Stimulated activated CD8-positive, alpha-beta memory T cell treated with anti-CD3 and anti-CD28 coated beads, Interleukin-7, amount 100 ng/mL, for 1 hour (primary cell): ENCODE measurements around the gene R3HCC1L.
A peak's percentile ranks its signal among the peaks of the same experiment; 100 is the strongest.

Source experiments
- DNase-seq, 2 donors: peaks; one replicate each; pipeline ENCODE4 v3.0.0-alpha.2; 2020; ENCODE audit warnings: low read depth in 2 of 2

R3HCC1L gene

DNA sequence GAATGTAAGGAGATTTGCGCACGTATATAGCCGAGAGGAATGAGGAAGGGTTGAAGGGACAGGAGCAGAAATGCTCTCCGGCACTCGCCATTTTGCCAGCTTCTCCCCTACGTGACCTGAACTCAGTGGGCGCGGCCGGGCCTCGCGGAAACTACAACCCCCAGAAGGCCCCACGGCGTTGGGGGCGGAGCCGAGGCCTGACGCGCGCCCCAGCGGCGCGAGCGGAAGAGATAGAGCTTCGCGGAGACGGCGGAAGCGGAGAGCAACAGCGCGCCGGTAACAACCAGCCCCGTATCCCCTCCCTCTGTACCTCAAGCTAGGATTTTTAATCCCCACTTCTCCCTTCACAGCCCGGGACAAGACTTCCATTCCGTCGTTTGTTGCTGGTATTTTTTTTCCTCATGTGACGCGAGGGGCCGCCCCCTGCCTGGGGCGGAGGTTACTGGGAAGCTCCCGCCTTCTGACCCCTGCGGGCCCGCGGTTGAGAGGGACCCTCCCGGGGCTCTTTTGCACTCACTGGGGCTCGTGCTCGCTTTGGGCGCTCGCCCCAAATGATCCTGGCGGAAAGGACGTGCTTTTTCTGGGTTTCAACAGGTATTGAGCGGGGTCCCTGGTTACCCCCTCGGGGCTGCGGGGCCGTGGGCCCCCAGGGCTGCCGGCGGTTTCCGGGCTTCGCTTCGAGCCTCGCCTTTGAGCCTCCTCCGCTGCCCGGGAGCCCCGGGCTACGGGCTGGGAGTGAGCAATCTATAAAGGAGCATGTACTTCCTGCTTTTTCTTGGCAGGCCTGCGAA, at the start of gene R3HCC1L:
TSS of gene R3HCC1L (plus strand) at position 227 of the 791 bp plus-strand sequence. CDS start 73,458 bp downstream, outside the sequence.
- peak; percentile 84 to 86 for DNase-seq

DNA sequence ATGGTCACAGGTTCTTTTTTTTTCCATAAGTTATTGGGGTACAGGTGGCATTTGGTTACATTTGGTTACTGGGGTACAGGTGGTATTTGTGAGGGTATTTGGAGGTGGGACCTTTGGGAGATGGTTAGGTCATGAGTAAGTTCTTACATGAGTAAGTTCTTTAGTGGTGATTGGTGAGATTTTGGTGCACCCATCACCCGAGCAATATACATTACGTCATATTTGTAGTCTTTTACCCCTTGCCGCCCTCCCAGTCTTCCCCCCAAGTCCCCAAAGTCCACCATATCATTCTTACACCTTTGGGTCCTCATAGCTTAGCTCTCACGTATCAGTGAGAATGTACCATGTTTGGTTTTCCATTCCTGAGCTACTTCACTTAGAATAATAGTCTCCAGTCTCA, 49.2 kb upstream of the R3HCC1L start:
- DNase-seq: no peak

DNA sequence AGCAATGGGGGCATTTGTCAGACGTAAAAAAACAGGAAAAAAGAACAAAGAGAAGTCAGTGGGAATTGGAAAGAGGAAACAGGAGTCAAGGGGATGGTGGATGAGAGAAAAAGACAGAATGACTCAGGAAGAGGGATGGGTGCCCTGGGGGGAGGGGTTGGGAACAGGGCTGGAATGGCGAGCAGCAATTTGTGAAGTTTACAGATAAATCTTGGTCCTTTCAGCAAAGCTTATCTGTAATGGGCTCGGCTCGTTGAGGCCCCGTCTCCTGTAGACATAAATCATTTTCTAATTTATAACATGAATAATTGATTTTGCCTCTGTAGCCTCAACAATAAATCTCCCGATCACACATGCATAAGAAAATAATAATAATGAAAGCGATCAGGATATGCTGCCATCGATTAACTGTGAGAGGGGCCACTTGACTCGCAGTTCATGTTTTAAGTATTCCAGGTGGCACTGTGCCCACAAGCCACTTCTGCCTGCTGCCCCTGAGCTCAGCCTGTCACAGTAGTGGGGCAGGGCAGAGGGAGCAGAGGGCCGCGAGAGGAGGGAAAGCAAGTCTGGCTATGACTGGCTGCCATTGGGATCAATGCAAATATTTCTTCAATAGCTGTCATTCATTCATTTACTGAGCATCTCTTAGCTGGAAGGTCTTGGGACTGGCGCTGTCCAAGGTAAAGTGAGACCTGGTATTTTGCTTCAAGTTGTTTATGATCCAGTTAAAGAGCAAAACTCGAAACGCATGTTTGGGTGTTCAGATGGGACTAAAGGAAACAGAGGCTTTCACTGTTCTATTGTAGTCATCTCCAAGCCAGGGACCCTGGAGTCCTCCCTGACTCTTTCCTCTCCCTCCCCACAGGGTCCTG, 47.4 kb upstream of the R3HCC1L start:
- no peak for DNase-seq

DNA sequence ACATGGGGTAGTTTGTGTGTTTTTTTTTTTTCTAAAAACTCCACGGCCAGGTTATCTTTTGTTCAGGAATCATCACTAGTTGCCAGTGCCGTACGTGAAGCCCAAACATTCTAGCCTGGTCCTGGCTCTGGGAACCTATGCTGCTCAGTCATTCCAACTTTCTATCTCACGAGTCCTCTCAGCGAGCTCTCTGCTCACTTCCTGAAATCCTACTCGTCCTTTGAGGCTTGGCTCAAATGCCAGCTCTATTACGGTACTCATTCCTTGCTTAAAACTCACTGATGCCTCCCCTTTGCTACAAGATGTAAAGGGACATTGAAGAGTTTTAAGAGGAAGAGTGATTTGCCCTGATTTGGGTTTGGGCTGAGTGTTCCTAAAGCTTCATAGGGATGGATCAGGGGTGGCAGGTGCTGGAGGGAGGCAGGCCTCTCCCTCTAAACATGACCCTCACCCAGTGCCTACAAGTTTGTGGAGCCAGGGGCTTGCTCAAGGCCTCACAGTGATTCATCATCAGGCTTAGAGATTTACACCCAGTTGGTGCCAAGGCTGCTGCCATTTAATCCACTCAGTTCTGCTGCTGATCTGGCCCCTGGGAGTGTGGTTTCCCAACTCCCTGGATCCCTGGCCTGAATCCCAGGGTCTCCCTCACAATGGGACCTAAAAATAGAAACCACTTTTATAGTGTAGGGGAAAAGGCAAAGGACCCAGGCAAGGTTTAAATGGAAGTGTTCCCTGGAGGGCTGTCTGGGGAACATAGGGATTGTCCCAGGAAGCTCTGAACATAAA, 46.1 kb upstream of the R3HCC1L start:
- DNase-seq: no peak

DNA sequence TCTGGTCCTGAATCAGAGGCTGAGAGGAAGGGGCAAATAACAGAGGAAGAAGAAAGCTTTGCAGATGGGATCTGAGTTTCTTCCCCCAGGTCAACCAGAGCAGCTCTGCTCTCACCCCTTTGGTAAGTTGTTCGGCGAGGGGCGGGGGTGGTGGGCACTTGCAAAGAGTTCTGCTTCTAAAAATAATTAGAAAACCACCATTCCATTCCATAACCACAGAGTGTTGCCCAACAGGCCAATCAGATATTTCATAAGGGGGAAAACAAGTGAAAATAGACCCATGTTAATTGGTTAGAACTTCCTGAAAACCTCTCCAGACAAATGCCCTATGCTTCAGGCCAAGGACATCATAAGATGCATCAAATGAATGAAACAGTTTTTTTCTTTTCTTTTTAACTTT, 43.6 kb upstream of the R3HCC1L start:
- no peak for DNase-seq

DNA sequence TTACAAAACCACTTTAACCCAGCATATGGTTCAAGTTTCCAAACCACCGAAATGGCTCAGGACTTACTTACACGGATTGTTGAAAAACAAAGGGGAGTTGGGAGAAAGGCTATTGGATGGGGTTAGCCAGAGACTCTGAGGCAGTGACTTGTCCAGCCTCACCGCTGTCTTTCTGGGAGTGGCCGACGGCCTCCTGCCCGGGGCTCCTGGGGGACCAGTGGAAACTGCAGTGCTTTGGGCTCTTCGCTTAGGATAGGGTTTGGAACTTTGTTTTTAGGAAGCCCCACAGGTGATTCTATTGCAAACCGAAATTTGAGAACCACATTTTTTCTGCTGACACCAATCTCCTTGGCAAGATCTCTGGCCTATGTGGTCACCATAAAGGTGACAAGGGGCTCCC, 38.1 kb upstream of the R3HCC1L start:
- DNase-seq: no peak

DNA sequence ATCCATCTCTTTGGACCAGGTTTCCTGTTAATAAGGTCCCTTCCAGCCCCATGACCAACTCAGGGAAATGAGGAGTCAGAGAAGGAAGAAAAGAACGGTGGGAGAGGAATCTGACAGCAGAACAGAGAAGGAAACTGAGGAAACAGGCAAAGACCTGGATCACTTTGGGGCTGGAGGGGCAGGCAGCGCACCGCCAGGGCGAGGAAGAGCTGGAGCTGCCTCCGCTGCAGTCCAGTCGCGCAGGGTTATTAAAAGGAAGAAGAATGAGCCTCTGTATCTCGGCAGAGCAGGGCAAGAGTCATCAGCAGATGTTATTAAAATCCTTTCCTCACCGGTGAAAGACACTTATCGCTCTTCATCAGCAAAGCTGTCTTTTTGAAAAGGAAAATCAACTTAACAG, 37.7 kb upstream of the R3HCC1L start:
- no peak for DNase-seq

DNA sequence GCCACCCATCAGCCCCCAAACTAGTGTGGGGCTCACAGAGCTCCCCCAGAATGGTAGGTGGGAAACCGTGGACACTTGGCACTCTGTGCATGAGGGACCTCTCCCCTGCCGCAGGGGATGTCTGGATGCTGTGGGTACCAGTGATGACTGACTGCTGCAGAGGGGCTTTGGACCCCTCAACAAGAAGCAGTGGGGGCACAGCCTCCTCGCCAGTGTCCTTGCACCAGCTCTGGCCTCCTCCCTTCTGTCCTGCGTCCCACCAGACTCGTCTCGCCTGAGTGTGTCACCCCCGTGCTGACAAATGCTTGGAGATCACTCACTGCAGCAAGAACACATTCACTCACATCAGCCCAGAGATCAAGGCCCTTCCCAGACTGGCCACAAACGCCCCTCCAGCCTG, 37.3 kb upstream of the R3HCC1L start:
- no peak for DNase-seq

DNA sequence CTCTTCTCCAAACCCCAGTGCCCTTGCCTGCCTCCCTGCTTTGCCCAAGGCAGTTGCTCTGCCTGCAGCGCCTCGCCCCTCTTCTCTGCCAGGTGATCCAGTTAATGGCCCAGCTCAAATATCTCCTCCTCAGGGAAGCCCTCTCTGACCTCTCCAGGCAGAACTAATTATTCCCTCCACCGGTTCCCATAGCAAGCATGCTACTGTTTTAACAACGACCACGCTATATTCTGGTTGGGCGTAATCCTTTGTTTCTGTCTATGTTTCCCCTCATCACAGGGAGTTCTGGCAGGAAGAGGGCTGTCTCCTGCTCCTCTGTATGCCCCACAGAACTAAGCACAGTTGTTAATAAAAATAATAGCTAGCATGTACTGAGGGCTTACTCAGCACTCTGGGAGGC, 36.8 kb upstream of the R3HCC1L start:
- DNase-seq: no peak

DNA sequence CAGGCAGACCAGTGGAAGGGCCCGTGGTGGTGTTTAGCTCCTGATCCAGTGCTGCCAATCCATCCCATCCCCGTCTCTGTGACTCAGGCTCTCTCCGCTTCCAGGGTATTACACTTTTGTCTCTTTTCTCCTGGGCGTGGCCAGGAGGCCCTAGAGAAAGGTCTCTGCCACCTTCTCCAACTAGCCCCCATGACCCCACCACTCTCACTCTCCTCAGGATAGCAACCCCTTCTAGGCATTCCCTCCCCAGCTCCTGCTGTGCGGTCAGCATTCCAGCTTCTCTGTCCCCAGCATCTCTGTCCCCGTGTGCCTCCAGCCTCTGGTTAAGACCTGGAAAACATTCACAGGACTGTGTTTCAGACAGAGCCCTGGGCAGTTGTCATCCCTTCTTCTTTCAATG, 36.2 kb upstream of the R3HCC1L start:
- no peak for DNase-seq

DNA sequence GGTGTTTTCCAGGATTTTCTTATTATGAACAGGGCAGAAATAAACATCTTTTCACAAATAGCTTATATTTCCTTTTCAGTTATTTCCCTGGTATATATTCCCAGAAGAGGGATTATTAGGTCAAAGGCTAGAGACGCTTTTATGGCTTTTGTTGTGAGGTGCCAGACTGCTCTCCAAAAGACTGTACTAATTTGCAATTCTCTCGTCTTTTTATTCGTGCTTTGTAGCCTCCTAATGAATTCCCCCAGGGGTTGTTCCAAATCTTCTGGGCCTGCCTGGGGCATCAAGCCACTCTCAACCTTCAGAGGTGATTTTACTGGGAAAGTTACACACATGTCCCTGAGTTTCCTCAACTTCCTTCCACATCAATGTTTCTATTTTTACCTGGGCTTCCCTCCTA, 34.0 kb upstream of the R3HCC1L start:
- no peak for DNase-seq

DNA sequence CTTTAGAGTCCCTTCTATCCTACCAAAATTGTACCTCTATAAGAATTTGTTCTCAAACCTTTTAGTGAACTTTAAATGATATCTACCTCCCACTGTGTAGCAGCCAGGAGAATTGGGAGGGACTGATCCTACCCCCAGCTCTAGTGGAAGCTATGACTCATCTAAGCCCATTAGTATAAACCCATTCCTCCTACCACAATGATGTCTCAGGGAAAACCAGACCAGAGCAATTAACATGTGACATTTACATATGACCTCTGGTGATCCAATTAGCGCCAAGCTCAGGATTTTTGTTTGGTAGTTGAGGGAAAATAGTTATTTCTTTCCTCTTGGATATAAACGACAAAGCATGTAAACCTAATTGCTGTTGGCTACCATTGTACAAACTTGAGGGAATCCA, 33.1 kb upstream of the R3HCC1L start:
- no peak for DNase-seq

DNA sequence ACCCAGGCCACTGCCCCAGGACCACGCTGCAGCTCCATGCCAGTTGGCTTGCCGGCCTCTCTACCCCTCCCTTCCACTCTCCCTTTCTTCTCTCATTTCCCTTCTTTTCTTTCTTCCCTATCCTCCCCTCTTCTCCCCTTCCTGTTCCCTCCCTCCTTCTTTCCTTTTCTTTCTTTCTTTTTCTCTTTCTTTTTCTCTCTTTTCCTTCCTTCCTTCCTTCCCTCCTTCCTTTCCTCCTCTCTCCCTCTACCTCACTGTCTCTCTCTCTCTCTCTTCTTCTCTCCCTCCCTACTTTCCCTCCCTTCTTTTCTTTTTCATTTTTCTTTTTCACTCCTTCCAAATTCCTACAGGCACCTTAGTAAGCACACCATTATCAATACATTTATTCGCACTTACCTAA, 30.3 kb upstream of the R3HCC1L start:
- no peak for DNase-seq

DNA sequence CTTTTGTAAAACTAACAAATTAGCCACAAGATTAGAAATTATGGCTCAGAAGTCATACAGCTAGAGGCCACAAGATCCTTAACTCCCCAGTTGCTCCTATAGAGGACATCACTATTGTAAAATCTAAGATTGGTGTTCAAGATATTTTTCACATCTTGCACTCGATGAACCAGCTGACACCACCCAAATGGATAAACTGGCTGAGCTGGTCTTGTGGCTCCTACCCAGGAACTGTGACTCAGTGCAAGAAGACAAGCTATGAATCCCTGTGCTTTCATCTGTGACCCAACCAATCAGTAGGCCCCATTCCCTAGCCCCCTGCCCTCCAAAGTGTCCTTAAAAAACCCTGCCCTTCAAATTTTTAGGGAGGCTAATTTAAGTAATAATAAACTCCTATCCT, 27.9 kb upstream of the R3HCC1L start:
- no peak for DNase-seq

DNA sequence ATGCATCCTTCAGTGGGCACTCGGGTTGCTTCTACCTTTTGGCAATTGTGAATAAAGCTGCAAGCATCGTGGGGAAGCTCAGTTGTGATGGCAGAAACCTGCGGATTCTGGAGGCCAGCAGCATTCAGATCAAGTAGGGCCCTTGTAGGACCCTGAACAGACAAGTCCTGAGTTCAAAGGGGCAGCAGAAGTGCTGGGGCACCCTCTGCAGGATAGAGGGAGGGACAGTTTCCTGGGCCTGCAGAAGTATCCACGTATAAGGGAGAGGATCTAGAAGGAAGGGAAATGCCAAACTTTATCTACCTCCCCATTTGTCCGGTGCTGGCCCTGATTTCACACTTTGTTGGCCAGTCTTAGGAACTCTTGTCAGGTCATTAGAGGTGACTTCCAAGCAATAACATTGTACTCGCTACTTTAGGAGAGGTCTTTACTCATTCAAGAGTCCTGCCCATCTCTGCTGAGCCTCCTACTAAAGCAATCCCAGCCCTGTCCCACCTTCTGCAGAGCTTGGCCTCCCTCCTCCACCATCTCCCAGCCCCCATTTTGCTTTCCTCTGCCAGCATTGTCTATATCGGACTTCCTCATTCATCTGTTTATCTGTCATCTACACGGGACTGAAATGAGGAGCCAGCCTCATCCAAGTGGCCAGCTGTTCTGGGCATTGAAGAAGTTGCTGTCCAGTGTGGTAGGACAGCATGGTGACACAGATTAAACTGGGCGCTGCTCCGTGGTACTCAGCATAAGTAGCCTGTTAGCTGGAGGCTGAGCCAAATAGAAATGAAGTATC, 26.6 kb upstream of the R3HCC1L start:
- DNase-seq: no peak

DNA sequence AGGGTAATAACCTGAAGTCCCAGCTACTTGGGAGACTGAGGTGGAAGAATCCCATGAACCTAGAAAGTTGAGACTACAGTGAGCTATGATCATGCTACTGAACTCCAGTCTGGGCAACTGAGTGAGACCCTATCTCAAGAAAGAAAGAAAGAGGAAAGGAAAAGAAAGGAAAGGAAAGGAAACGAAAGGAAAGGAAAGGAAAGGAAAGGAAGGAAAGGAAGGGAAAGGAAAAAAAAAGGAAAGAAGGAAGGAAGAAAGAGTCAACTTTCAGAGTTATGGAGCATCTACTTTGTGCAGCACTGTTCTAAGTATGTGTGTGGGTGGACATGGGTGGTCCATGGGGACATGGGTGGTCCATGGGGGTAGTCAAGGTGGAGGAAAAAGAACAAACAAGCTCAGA, 24.1 kb upstream of the R3HCC1L start:
- DNase-seq: no peak

DNA sequence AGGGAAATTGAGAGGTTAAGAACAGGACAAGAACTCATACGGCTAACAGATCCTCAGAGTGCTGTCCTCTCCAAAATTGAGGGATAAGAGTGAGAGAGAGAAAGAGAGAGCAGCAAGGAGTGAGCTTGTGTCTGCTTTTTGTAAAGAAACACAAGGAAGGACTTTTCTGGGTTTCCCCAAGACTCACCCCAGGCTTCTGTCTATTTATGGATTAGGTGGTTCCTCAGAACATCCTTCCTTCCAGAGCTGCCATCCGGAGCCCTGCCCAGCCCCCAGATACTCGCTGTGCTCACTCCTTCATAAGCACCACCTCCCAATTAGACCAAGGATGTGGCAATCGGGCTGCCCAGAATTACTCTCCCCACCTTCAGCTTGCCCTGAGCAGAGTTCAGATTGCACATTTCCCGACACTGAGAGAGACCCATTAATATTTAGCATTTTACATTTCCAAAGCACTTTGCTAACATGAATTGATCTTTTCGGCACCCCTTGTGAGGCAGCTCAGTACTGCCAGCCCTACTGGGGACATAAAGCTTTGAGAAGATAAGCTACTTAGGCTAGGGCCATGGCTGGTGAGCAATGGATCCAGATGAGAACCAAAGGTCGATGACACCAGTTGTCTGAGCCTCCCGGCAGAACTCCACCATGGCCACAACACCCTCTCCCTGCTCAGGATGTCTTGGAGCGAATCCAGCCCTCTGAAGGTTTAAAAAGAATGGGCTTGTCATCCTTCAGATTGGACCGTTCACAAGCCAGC, 19.2 kb upstream of the R3HCC1L start:
- DNase-seq: no peak

DNA sequence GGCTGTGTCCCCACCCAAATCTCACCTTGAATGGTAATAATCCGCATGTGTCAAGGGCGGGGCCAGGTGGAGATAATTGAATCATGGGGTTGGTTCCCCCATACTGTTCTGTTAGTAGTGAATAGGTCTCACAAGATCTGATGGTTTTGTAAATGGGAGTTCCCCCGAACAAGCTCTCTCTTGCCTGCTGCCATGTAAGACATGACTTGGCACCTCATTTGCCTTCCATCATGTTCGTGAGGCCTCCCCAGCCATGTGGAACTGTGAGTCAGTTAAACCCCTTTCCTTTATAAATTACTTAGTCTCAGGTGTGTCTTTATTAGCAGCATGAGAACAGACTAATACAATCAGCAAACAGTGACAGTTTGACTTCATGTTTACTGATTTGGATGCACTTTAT, 14.6 kb upstream of the R3HCC1L start:
- no peak for DNase-seq

DNA sequence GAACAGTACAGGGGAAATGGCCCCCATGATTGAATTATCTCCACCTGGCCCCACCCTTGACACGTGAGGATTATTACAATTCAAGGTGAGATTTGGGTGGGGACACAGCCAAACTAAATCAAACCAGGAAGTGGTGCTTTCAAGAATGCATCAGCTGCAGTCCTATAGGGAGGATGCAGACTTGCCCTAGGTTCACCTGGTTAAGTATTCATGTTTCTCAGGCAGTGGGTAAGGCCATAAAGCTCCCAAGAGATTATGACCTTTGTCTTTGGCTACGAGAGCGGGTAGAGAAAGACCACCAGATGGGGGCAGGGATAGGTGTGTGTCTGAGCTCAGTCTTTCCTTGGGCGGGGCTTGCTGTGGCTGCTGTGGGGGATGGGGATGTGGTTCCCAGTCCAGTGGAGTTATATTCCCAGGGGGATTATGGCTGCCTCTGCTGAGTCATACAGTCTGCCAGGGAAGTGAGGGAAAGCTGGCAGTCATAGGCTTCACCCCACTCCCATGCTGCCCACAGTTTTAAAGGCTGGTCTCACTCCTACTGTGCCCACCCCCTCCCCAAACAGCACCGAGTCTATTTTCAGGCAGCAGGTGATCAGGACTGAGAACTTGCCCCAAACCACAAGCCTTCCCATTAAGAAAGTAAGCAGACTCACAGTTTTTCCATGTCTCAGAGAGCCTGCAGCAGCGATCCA, 8.4 kb upstream of the R3HCC1L start:
- no peak for DNase-seq

DNA sequence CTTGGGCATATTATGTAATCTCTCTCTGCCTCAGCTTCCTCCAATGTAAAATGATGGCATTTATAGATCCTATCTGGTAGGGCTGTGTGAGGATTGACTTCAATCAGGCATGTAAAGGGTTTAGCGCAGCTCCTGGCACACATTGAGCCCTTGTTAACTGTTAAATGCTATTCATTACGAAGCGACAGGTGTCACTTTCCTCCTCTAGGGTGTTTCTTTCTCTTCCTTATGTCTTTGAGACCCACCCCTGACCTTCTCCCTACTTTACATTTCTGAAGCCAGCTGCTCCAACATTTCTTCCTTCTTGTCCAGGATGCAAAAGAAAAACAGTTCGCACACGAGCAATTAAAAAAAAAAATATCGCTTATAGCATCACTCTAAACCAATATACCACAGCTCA, 5.7 kb upstream of the R3HCC1L start:
- DNase-seq: no peak
